H1 (cell line): ENCODE results near the gene MYRF.

Experiments
- GABPA ChIP-seq: IDR thresholded peaks from 2 replicates; pipeline ENCODE4 v1.6.1; 2011; ENCODE audit warnings: mild to moderate bottlenecking, low read length, moderate library complexity, borderline replicate concordance; ENCODE audit not compliant: insufficient read depth
- SIN3A ChIP-seq, 2 experiments: IDR thresholded peaks in 1 of 2; conservative IDR thresholded peaks in 1 of 2; 2 replicates each; pipeline ENCODE4 v1.6.1; 2011 to 2012; ENCODE audit warnings: low read length in 2 of 2, improper control_type of control experiment in 1 of 2, low read depth in 1 of 2, mild to moderate bottlenecking in 1 of 2
- TCF12 ChIP-seq: IDR thresholded peaks from 2 replicates; pipeline ENCODE4 v1.6.1; 2011; ENCODE audit warnings: low read depth, mild to moderate bottlenecking, low read length
- TF ChIP-seq, protein P1 (sequence below): IDR thresholded peaks from 2 replicates; pipeline ENCODE4 v1.6.1; 2012; ENCODE audit warnings: inconsistent platforms

DNA sequence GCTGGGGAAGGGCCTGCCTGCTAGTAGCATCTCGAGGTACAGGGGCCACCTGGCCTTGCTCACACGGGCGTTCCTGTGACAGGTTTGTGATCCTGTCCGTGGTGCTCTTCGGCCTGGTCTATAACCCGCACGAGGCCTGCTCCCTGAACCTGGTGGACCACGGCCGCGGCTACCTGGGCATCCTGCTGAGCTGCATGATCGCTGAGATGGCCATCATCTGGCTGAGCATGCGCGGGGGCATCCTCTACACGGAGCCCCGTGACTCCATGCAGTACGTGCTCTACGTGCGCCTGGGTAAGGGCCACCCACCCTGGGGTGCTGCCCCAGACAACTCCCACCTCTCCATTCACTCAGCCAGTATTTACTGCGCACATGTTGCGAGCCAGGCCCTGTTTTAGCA, 31.8 kb upstream of the MYRF start:
- TF ChIP-seq, protein P1, sequence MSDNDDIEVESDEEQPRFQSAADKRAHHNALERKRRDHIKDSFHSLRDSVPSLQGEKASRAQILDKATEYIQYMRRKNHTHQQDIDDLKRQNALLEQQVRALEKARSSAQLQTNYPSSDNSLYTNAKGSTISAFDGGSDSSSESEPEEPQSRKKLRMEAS: no peak
- TF ChIP-seq SIN3A (conservative IDR thresholded peaks at IDR 0.05 in 1 of 2, IDR thresholded peaks at IDR 0.05 in 1 of 2; ENCODE audit: low read depth in 1 of 2, low read length in 2 of 2) (no peak), TCF12 (no peak), GABPA (no peak)
